NCI-H1092 (cell line): ENCODE results near the gene GNG7.

ENCODE experiments used
- DNase-seq: peaks from one replicate; lab custom pipeline; 2025; lab: John Stamatoyannopoulos, UW

GNG7 gene

DNA sequence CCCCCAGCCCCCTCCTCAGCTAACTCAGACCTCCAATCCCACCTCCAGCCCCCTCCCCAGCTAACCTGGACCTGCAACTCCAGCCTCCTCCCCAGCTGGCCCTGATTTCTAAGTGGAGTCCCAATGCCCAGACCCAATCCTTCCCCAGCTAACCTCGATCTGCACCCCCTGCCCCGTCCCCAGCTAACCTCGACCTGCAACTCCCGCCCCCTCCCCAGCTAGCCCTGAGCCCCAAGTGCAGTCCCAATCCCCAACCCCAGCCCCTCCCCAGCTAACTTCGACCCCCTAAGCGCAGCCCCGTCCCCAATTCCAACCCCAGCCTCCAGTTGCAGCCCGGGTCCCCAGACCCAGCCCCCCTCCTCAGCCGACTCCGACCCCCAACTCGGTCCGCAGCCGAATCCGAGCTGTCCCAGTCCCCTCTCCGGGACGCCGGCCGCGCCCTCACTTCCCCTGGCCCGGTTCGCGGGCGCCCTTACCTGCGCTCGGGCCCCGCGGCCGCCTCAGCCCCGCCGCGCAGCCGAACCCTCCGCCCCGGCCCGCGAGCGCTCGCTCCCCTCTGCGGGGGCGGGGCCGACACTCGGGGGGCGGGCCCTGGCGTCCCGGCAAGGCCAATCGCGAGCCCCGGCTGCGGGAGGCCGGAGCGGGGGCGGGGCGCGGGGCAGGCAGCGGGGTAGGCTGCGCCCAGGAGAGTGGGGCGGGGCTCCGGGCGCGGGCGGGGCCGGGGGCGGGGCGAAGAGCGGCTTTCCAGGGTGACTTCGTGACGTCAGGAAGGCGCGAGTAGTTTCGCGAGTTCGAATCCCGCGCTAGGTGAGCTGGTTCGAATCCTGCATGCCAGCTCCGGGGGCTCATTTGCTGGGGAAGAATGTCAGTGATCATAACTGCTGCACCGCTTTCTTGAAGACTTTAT, at the start of gene GNG7:
Gene GNG7, minus strand, starts transcription at position 525 of the 907 bp plus-strand sequence. CDS start 182,006 bp downstream, outside the sequence.
- DNase-seq = peak; percentile 61

DNA sequence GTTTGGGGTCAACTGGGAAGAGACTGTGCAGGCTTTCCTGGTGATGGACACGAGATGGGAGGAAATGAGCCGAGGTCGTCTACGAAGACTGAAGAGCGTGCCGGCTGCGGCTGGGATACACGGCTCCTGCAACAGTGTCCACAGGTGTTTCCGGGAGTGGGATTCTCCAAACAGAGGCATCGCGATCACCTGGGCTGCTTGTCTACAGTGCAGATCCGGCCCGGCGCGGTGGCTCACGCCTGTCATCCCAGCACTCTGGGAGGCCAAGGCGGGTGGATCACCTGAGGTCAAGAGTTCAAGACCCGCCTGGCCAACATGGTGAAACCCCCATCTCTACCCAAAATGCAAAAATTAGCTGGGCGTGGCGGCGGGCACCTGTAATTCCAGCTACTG, 48.9 kb upstream of the GNG7 start:
- no peak for DNase-seq

DNA sequence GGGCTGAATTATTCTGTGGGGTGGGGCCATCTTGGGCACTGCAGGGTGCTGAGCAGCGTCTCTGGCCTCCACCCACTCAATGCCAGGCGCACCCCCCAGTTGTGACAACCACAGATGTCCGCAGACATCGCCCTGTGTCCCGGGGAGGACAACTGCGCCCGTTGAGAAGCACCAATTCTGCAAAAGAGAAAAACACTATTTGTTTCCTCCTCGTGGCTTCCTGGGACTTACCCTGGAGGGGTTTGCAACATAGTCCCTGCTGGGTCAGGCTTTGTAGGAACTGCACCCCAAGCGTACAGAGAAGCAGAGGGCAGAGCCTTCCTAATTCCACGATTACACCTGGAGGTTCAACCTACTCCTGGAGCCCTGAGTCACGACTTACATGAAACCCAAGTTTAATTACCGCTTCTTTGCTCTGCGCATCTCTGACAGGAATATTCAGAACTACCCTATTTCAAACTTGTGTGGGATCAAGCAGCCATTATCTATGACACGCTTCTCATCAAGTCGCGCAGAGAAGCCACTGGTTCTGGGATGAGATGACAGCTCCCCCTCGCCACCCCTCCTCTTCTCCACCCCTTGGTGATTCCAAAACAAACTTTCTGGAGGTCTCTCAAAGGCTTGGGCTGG, 48.4 kb upstream of the GNG7 start:
- no peak for DNase-seq

DNA sequence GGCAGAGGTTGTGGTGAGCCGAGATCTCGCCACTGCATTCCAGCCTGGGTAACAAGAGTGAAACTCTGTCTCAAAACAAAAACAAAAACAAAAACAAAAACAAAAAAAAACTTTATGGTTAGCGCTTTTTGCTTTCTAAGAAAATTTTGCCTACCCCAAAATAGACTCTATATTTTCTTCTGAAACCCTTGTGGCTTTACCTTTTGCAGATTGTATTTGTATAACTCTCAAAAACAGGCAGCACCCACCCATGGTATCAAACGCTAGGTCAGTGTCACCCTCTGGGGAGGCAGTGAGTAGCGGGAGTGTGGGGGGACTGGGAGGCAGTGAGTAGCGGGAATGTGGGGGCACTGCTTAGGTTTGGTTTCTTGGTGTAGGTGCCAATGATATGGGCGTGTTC, 44.9 kb upstream of the GNG7 start:
- no peak for DNase-seq

DNA sequence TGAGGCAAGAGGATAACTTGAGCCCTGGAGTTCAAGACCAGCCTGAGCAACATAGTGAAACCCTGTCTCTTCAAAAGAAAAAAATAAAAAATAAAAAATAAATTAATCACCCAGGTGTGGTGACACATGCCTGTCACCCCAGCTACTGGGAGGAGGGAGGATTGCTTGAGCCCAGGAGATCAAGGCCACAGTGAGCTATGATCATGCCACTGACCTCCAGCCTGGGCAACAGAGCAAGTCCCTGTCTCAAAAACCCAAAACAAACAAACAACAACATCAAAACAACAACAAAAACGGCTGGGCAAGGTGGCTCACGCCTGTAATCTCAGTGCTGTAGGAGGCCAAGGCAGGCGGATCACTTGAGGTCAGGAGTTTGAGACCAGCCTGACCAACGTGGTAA, 41.6 kb upstream of the GNG7 start:
- DNase-seq = no peak

DNA sequence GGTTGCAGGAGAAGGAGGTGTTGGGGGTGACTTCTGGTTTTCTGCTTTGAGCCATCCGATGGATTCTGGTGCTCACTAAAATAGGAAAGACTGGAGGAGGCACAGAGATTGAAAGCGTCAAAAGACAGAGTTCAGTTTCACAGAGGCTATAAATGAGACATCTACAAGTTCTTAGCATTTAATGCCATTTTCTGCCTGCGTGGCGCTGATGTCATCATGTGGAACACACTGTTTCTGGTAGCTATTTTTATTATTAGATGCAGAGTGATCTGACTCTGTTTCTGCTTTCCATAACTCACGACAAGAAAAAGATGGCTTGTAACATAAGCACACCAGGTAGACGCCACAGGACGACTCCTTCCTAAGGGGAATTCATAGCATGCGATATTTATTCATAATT, 40.6 kb upstream of the GNG7 start:
- no peak for DNase-seq

DNA sequence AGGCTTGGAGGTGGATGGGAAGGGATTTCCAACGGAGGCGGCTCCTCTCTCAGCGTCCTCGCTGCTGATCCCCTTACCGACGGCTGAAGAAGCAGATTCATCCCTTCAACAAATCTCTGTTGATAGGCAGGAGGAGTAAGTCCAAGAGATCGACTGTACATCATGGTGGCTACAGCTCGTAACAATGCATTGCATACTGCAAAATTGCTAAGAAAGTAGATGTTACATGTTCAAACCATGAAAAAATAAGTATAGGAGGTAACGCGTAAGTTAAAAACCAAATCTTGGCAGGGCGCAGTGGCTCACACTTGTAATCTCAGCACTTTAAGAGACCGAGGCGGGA, 37.8 kb upstream of the GNG7 start:
- DNase-seq = no peak

DNA sequence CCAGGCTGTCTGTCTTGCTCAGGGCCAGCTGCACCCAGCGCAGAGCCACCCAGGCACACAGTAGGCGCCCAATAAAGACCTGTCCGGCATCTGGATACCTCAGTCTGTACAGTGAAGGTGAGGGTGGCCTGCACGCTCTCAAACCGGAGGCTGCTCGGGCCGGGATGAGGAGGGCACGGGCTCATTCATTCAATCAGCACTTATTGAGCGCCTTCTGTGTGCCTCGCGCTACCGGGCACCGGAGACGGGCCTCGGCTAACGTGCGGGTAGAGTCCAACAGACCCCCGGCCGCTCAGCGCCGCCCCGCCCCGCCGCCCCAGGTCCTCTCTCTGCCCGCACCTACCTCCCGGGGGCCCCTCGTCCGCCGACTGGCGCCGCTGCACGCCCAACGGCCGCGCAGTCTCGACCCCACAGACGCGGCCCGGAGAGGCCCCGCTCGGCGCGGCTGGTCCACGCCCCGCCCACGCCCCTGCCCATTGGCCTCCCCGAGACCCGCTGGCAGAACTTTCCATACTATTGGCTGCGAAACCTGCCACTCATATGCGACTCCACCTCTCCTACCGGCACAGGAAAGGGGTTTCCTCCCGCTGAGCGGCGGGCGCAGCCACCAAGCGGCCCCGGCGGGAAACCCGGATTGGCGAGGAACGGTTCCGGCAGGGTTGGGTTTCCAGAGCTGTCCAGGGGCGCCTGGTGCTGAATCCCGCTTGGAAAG, 37.3 kb upstream of the GNG7 start, which contains the start of gene SLC39A3:
Gene SLC39A3, minus strand, starts transcription at position 416 of the 712 bp plus-strand sequence. CDS start 2,760 bp downstream, outside the sequence.
- DNase-seq = peak; percentile 97

DNA sequence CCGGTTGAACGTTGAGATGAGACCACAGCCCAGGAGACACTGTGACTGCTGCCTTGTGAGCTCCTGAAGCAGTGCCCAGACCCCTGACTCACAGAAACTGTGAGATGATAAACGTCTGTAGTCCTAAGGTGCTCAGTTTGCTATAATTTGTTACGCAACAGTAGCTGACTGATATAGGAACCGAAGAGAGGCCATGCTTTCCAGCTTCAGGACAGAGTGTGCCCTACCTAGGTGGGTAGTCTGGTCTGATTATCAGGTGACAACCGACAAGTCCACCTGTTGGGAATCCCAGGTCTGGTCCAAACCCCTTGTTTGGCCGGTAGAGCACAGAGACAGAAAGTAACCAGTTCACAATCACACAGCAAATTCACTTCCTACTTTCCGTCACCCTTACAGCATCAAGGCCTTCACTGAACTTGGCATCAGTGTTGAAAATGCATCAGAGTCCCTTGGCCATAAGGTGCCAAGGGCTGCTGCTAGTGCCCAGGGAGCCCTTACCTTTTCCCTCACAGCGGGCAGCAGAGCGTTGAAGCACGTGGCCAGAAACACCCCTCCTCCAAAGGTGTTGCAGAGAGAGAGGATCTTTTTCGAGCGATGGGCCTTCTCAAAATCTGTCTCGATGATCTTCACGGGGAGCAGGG, 34.2 kb upstream of the GNG7 start:
- DNase-seq = no peak

DNA sequence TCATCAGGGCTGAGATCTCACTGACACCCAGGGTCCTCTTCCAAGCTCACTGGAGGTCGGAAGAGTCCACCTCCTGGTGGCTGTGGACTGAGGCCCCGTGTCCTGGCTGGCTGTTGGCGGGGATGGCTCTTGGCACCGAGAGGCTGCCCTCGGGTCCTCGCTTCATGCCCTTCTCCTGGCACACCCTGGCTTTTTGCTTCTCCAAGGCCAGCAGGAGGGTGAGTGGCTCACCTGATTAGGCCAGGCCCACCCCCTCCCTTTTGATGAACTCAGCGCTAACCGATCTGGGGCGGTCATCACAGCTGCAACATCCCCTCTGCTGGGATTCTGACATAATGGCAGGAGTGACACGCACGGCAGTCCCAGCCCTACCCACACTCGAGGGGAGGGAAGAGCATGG, 32.9 kb upstream of the GNG7 start:
- DNase-seq = no peak

DNA sequence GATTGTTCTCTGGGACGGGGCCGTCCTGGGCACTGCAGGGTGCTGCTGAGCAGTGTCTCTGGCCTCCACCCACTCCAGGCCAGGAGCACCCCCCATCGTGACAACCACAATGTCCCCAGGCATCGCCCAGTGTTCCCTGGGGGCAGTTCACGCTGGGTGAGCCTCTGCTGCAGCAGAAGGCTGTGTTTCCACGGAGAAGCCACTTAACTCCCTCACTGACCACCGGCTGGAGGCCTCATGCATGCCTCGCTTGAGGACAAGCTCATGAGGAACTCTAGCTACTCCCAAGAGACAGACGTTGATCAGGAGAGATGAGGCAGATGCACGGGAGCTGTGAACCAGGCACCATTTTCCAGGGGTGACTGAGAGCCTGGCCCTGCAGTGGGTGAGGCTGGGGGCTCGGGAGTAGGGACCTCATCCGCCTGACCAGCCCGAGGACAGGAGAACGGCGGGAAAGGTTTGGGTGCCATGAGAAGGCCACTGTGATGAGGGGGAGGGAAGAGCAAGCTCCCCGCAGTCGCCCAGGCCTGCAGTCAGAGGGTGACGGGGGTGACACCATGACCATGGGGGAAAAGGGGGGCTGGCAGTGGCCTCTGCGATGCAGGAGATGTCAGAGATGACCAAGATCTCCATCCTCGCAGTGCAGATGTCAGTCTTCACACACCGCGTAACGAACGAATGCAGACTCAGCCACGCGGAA, 32.2 kb upstream of the GNG7 start:
- no peak for DNase-seq

DNA sequence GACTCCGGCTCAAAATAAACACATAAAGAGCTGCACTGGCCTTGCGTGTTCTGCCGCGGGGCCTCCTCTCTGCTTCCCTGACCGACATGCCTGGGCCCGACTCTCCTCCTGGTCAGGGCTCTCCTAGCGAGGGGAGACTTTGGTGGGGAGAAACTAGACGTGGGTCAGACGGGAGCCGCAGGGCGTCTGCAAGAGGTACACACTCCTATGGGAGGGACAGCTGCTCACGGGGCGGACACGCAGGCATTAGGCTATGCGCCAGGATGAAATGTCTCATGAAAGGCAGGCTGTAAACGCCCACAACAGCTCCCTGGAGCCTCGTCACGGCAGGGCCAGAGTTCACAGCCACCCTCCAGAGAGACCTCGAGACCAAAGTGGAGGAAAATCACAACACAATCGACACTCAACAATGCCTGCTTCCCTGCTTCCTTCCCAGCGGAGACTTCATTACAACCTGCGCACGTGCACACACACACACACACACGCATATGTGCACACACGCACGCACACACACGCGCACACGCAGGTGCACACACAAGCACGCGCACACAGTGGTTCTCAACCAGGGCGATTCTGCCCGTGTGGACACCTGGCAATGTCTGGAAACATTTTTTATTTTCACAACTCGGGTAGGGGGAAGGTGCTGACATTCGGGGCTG, 31.6 kb upstream of the GNG7 start:
- DNase-seq = peak; percentile 11

DNA sequence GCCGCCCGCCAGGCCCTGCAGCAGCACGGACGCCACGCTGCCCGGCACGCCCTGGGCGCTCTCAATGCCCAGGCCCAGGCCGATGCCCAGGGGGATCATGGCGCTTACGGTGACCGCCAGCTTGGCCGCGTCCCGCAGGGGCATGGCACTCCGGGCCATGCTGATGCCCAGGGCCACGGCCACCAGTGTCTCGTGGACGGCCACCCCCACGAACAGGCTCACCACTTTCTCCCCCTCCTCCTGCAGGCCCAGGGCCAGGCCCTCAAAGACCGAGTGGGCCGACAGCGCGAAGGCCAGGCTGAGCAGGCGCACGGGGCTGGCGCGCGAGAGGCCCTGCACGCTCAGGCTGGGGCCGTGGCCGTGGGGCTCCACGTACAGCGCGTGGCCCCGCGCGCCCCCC, 30.4 kb upstream of the GNG7 start:
- DNase-seq = no peak

DNA sequence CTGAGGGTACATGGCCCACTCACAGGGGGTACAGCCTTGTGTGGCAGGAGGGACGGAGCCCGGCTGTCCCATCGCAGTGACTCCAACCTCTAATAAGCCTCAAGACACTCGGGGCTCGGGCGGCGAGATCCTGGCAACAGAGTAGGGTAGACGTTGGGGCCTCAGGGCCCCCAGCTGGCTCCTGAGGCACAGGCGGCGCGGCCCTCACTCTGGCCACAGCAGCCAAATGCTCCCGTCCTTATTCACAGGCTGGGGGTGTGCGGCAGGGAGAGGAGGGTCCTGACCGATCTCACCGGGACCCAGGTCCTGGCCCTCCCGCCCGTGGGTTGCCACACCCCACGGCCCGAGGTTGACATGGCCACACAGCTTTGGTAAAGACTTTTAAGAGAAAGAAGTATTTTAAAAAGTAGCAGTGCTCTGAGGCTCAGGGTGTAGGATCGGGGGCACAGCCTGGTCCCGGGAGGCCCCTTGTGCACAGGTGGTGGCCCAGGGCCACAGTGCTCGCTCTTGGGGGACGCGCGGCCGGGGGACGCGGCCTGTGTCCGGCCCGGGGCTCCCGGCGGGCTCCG, 29.7 kb upstream of the GNG7 start:
- DNase-seq = no peak

DNA sequence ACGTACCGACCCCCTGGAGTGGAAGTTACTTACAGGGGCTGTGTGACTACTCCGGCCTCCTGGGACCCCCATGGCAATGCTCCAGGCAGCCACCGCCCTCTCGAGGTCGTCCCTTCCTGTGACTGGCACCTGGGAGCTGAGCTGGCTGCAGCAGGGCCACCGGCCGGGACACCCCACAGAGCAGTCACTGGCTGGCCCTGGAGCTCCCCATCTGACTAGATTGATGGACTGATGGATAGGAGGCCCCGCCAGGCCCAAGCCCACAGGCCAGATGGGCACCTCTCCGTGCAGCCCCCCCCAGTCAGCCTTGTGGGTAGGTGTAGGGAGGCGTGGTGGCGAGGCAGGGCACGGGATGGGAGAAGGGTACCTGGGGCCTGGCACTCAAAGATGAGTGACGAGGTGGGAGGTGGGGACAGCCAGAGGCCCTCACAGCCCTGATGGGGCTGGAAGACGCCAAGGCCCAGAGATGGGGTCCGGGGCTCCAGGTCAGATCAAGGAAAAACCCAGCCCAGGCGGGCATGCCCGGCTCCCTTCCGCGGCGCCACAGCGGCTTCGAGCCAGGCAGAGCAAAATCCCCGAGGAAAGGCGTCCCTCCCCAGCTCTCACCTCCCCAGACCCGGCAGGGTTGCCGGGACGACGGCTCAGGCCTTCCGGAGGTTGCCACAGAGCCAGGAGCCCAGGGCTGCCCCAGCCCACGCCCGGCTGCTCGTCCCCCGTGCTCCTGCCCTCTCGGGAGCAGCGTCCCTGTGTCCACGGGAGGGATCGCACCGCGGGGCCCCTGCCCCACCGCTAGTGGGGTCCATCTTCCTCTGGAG, 28.9 kb upstream of the GNG7 start:
- no peak for DNase-seq

DNA sequence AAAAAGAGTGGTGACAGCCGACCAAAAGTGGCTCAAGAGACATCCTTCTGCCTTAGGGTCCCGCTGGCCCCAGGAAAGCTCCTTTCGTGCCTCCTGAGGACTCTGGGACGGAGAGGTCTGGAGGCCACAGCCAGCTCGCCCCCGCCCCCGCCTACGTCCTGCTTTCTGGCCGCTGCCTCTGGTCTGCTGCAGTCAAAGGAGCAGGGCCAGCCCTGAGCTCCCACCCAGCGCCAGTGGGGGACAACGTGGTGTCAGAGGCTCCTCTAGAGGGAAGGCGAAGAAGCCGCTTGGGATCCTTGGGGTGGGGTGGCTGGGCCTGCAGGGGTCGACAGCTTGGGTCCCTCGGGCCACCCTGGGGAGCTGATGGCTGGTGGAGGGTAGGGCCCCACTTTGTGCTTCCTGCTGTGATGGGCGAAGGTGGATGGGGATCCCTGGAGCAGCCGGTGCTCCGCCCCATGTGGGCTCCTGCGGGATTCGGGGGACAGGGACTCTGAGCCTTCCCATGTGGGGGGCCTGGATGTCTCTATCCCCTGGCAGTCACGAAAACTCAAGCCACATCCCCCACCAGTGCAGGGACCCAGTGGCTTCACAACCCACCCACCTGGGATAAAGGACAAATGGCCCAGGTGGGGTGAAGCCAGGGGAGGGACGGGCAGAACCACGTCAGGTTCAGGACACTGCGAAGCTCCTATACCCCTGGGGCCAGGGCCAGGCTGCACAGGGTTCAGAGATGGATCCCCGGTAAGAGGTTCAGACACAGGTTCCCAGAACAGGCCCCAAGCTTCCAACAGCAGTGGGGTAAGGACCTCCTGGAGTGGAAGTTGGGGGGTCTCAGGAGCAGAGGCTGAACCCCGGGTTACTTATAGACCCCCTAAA, 27.7 kb upstream of the GNG7 start:
- DNase-seq = no peak

DNA sequence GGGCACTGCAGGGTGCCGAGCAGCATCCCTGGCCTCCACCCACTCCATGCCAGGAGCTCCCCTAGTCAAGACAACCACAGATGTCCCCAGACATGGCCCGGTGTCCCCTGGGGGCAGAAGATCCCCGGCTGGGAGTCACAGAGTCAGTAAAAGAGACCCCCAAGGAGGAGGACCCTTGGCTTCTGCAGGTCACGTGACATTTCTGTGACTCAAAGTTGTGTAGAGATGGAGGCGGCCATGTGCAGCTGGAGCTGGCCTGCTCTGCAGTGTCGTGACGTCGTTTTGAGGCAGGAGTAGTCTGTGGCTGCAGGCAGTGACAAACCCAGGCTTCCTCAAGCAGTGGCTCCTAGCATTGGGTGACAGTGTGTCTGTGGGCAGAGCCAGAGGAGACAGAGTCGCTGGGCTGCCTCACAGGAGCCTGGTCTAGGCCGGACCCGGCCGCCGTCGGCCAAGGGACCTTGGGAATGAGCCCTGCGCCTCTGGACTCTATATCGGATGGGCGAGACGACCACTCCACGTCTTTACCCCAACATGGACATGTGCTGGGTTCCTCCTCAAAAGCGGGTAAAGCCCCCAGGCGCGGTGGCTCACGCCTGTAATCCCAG, 26.4 kb upstream of the GNG7 start:
- no peak for DNase-seq

DNA sequence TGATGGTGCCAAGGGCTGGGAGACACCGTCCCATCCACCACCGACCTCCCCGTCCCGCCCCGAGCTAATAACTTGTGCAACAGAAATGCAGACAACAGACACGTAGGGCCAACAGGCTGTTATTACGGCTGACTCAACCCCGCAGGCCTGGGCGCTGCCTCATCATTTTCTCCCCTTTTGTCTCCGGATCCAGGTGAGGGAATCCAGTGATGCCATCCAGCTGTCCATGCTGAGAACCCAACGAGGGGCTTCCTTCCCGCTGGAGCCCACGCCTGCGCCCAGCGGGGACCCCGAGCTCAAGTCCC, 25.1 kb upstream of the GNG7 start:
- DNase-seq = no peak
